Measurements from ENCODE around the gene RFC1.

DNA sequence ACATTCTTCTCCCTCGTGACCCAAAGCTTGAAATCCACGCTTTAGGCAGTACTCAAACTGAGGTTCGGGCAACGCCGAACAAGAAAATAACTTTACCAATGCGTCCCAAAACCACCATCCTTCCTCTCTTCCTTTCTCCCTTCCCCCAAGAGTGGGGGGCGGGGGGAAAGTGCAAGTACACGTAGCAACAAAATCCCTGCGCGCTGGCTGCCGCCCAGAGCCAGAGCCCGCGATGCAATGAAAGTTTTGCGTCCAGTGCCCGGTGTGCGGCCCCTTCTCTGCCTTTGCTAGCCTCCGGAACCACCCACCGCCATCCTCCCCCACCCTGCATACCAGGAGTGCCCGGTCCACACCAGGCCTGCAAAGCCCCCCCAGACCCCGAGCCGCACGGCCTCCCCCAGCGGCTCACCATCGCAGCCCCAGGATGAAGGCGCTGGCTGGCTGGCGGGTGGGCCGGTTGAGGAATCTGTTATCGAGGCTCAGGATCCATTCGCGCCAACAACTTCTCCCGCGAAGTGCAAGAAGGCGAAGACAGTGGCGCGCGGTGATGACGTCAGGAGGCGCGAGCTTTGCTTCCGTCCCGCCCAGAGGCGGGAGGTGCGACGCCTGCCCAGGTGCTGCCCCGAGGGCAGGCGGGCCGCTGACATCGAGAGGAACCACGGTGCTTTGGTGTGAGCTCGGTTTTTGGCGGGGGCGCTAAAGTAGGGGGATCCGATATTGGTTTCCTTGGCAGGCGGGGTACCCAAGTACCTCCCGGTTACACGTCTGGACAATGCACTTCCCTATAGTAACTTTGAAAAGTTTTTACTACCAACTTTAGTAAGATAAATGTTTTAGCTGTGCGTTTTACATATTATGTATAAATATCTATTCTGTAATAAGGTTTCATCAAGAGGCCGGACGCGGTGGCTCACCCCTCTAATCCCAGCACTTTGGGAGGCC, at the start of gene RFC1:
- TF ChIP-seq FOXK2 (IDR thresholded peaks at IDR 0.05), result no peak
- no peak for TF ChIP-seq FOXA1 (IDR thresholded peaks at IDR 0.05)
- no peak for TF ChIP-seq TARDBP (IDR thresholded peaks at IDR 0.05)
- TF ChIP-seq SP1 (IDR thresholded peaks at IDR 0.05), result no peak
- no peak for TF ChIP-seq FOXM1 (IDR thresholded peaks at IDR 0.05; ENCODE audit: borderline replicate concordance)
- no peak for TF ChIP-seq HDGF (IDR thresholded peaks at IDR 0.05; ENCODE audit: borderline replicate concordance)
- no peak for TF ChIP-seq SUZ12 (IDR thresholded peaks at IDR 0.05)
- no peak for TF ChIP-seq NFRKB (IDR thresholded peaks at IDR 0.05)
- no peak for TF ChIP-seq BHLHE40 (IDR thresholded peaks at IDR 0.05; ENCODE audit: borderline replicate concordance)
- no peak for TF ChIP-seq LEF1 (IDR thresholded peaks at IDR 0.05; ENCODE audit: borderline replicate concordance)
- TF ChIP-seq CTBP1 (IDR thresholded peaks at IDR 0.05; ENCODE audit: borderline replicate concordance), result peak; percentile 44; the same call in 1 of the 2 replicates
- no peak for TF ChIP-seq ZNF384 (IDR thresholded peaks at IDR 0.05)
- TF ChIP-seq, protein P1, sequence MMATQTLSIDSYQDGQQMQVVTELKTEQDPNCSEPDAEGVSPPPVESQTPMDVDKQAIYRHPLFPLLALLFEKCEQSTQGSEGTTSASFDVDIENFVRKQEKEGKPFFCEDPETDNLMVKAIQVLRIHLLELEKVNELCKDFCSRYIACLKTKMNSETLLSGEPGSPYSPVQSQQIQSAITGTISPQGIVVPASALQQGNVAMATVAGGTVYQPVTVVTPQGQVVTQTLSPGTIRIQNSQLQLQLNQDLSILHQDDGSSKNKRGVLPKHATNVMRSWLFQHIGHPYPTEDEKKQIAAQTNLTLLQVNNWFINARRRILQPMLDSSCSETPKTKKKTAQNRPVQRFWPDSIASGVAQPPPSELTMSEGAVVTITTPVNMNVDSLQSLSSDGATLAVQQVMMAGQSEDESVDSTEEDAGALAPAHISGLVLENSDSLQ (IDR thresholded peaks at IDR 0.05), result no peak
